Activated CD8-positive, alpha-beta T cell treated with anti-CD3 and anti-CD28 coated beads, Interleukin-2, amount 10 ng/mL, durations not matched to agents 7 days and 5 days (primary cell): ENCODE data around the gene GNAQ. TPM values are rescaled to one million over a fixed set of nuclear protein-coding genes. Genes with fewer than 3 reads are reported as not detected.
"Not testable (repeated sequence)": the region's sequence is repeated elsewhere in the genome, so short reads cannot be mapped to it uniquely, and the experiment has no call there.

Source experiments
- ATAC-seq: fragments of 150-1000 bp; cut with Tn5 transposase; one replicate; pipeline ENCODE4 v1.10.0; 2021; ENCODE audit warnings: moderate library complexity
- CTCF ChIA-PET: fragments of 350-600 bp; sonication (Branson Sonifier 250); formaldehyde crosslinking; loops from one replicate; lab custom pipeline; 2021; ENCODE audit warnings: antibody characterized with exemption; lab: Charles Lee
- POLR2A ChIA-PET: fragments of 350-600 bp; sonication (Branson Sonifier 250); formaldehyde crosslinking; loops from one replicate; lab custom pipeline; 2021; ENCODE audit warnings: antibody characterized with exemption; lab: Charles Lee
- DNase-seq: peaks from one replicate; pipeline ENCODE4 v3.0.0-alpha.2; 2020
- H3K27ac Mint-ChIP-seq: one replicate; pipeline ENCODE4 v1.8.0; 2021; ENCODE audit warnings: mild to moderate bottlenecking, mixed read lengths
- H3K27me3 Mint-ChIP-seq: one replicate; pipeline ENCODE4 v1.8.0; 2021; ENCODE audit warnings: low read depth, mixed read lengths
- H3K36me3 Mint-ChIP-seq: one replicate; pipeline ENCODE4 v1.8.0; 2021; ENCODE audit warnings: low read depth, mixed read lengths
- H3K4me1 Mint-ChIP-seq: one replicate; pipeline ENCODE4 v1.8.0; 2021; ENCODE audit warnings: low read depth, mixed read lengths
- H3K4me3 Mint-ChIP-seq: one replicate; pipeline ENCODE4 v1.8.0; 2021; ENCODE audit warnings: mild to moderate bottlenecking, mixed read lengths
- H3K9me3 Mint-ChIP-seq: one replicate; pipeline ENCODE4 v1.8.0; 2022; ENCODE audit warnings: mixed read lengths; ENCODE audit not compliant: insufficient read depth
- total RNA-seq, 2 experiments: library from RNA; stranded (reverse); gene quantifications; one replicate each; pipeline ENCODE4 v1.2.3, GENCODE V29; 2021

The GNAQ gene
- total RNA-seq, 2 experiments from 2014 or later = 29.0 to 29.7 TPM

- CTCF ChIA-PET = interaction anchor here (0.9 kb wide), 1 partner anchor 163 kb away, joined by 3 read pairs; no protein-coding TSS in a partner anchor
- Mint-ChIP-seq H3K27ac (no peak overlapping the region), H3K36me3 (peaks cover 2% of the 10 kb centered on the region), H3K9me3 (no peaks in the 10 kb centered on the region), H3K4me1 (peaks cover 2% of the 10 kb centered on the region), H3K27me3 (no peaks in the 10 kb centered on the region), H3K4me3 (no peak overlapping the region)
- POLR2A ChIA-PET = no interaction called here
- DNase-seq (no peak), ATAC-seq (no peak)
Measured at GRCh38 chr9:77872863-77873262, 158.7 kb downstream of the GNAQ start.

GRCh38 chr9:77872177-77872576 lies 159.4 kb downstream of the GNAQ start:
- Mint-ChIP-seq H3K4me1 (peaks cover 2% of the 10 kb centered on the region), H3K27me3 (no peaks in the 10 kb centered on the region), H3K9me3 (no peaks in the 10 kb centered on the region), H3K36me3 (peaks cover 2% of the 10 kb centered on the region), H3K4me3 (no peak overlapping the region), H3K27ac (no peak overlapping the region)
- ATAC-seq (no peak), DNase-seq (no peak)
- ChIA-PET POLR2A (no interaction called here), CTCF (interaction anchor here (0.9 kb wide), 1 partner anchor 164 kb away, joined by 3 read pairs; no protein-coding TSS in a partner anchor)

GRCh38 chr9:77871483-77871882 lies 160.1 kb downstream of the GNAQ start:
- ATAC-seq (no peak), DNase-seq (no peak)
- Mint-ChIP-seq H3K27ac (no peak overlapping the region), H3K4me1 (peaks cover 2% of the 10 kb centered on the region), H3K27me3 (no peaks in the 10 kb centered on the region), H3K4me3 (no peak overlapping the region), H3K36me3 (peaks cover 2% of the 10 kb centered on the region), H3K9me3 (no peaks in the 10 kb centered on the region)
- ChIA-PET POLR2A (no interaction called here), CTCF (no interaction called here)

GRCh38 chr9:77866878-77867277 lies 164.7 kb downstream of the GNAQ start:
- CTCF ChIA-PET = interaction anchor here (0.7 to 2.8 kb wide), 5 partner anchors 9 to 168 kb away, joined by 3 to 9 read pairs (median 5); no protein-coding TSS in a partner anchor
- no peak overlapping the region for H3K27ac Mint-ChIP-seq
- peaks cover 14% of the 10 kb centered on the region for H3K9me3 Mint-ChIP-seq
- no peaks in the 10 kb centered on the region for H3K27me3 Mint-ChIP-seq
- H3K36me3 Mint-ChIP-seq = peaks cover 30% of the 10 kb centered on the region
- peaks cover 6% of the 10 kb centered on the region for H3K4me1 Mint-ChIP-seq
- ATAC-seq (no peak), DNase-seq (no peak)
- H3K4me3 Mint-ChIP-seq = no peak overlapping the region
- POLR2A ChIA-PET = no interaction called here

GRCh38 chr9:77865385-77866047 lies 166.1 kb downstream of the GNAQ start:
- DNase-seq = no peak
- POLR2A ChIA-PET = interaction anchor here (1.2 kb wide), 1 partner anchor 10 kb away, joined by 3 read pairs; no protein-coding TSS in a partner anchor

GRCh38 chr9:77864211-77864889 lies 167.3 kb downstream of the GNAQ start:
- H3K4me1 Mint-ChIP-seq = peaks cover 4% of the 10 kb centered on the region
- CTCF ChIA-PET = interaction anchor here (0.7 to 2.8 kb wide), 3 partner anchors 32 to 171 kb away, joined by 3 to 9 read pairs (median 8); no protein-coding TSS in a partner anchor
- H3K27ac Mint-ChIP-seq = no peak overlapping the region
- POLR2A ChIA-PET = no interaction called here
- peaks cover 37% of the 10 kb centered on the region for H3K36me3 Mint-ChIP-seq
- ATAC-seq (no peak), DNase-seq (no peak)
- H3K4me3 Mint-ChIP-seq = no peak overlapping the region
- H3K9me3 Mint-ChIP-seq = peaks cover 14% of the 10 kb centered on the region
- no peaks in the 10 kb centered on the region for H3K27me3 Mint-ChIP-seq

More at GRCh38 chr9:77865385-77866047, 166.1 kb downstream of the GNAQ start:
- H3K9me3 Mint-ChIP-seq = peaks cover 14% of the 10 kb centered on the region
- no peak overlapping the region for H3K27ac Mint-ChIP-seq
- CTCF ChIA-PET = interaction anchor here (0.7 to 2.8 kb wide), 6 partner anchors 14 to 170 kb away, joined by 3 to 9 read pairs (median 4); no protein-coding TSS in a partner anchor
- ATAC-seq = no peak
- H3K36me3 Mint-ChIP-seq = peaks cover 37% of the 10 kb centered on the region
- peaks cover 4% of the 10 kb centered on the region for H3K4me1 Mint-ChIP-seq
- no peak overlapping the region for H3K4me3 Mint-ChIP-seq
- no peaks in the 10 kb centered on the region for H3K27me3 Mint-ChIP-seq

- not testable (repeated sequence) for H3K27me3 Mint-ChIP-seq
Measured at GRCh38 chr9:77863638-77864037, 168.0 kb downstream of the GNAQ start.

GRCh38 chr9:77860953-77861352 lies 170.7 kb downstream of the GNAQ start:
- CTCF ChIA-PET, DNase-seq, H3K27ac Mint-ChIP-seq, POLR2A ChIA-PET, H3K27me3 Mint-ChIP-seq, H3K4me3 Mint-ChIP-seq, ATAC-seq, H3K4me1 Mint-ChIP-seq: not testable (repeated sequence)
- Mint-ChIP-seq H3K9me3 (peaks cover 14% of the 10 kb centered on the region), H3K36me3 (peaks cover 37% of the 10 kb centered on the region)

More at GRCh38 chr9:77863638-77864037, 168.0 kb downstream of the GNAQ start:
- ATAC-seq, H3K4me3 Mint-ChIP-seq, DNase-seq, H3K27ac Mint-ChIP-seq, H3K4me1 Mint-ChIP-seq: not testable (repeated sequence)
- peaks cover 14% of the 10 kb centered on the region for H3K9me3 Mint-ChIP-seq
- CTCF ChIA-PET = interaction anchor here (0.7 kb wide), 1 partner anchor 88 kb away, joined by 3 read pairs; no protein-coding TSS in a partner anchor
- POLR2A ChIA-PET = interaction anchor here (0.6 kb wide), 1 partner anchor 268 kb away, joined by 4 read pairs; no protein-coding TSS in a partner anchor
- H3K36me3 Mint-ChIP-seq = peaks cover 37% of the 10 kb centered on the region

- DNase-seq (no peak), ATAC-seq (no peak)
- H3K4me1 Mint-ChIP-seq = peaks cover 10% of the 10 kb centered on the region
- H3K27me3 Mint-ChIP-seq = no peaks in the 10 kb centered on the region
- no peaks in the 10 kb centered on the region for H3K9me3 Mint-ChIP-seq
- ChIA-PET CTCF (interaction anchor here (0.8 to 2.2 kb wide), 2 partner anchors 16 kb away, joined by 3 to 8 read pairs; no protein-coding TSS in a partner anchor), POLR2A (no interaction called here)
- no peak overlapping the region for H3K27ac Mint-ChIP-seq
- no peak overlapping the region for H3K4me3 Mint-ChIP-seq
- H3K36me3 Mint-ChIP-seq = peaks cover 10% of the 10 kb centered on the region
Measured at GRCh38 chr9:77857513-77858259, 173.9 kb downstream of the GNAQ start.

GRCh38 chr9:77856615-77857014 lies 175.0 kb downstream of the GNAQ start:
- peaks cover 12% of the 10 kb centered on the region for H3K4me1 Mint-ChIP-seq
- CTCF ChIA-PET = interaction anchor here (0.8 to 1.2 kb wide), 2 partner anchors 15 to 265 kb away, joined by 3 read pairs; no protein-coding TSS in a partner anchor

GRCh38 chr9:77854916-77855311 lies 176.7 kb downstream of the GNAQ start:
- H3K27ac Mint-ChIP-seq = no peak overlapping the region
- H3K27me3 Mint-ChIP-seq = no peaks in the 10 kb centered on the region
- no peak for ATAC-seq
- ChIA-PET CTCF (interaction anchor here (1.3 to 1.7 kb wide), 2 partner anchors 13 to 42 kb away, joined by 5 to 7 read pairs; no protein-coding TSS in a partner anchor), POLR2A (no interaction called here)
- no peak for DNase-seq
- no peaks in the 10 kb centered on the region for H3K36me3 Mint-ChIP-seq
- H3K4me1 Mint-ChIP-seq = peaks cover 12% of the 10 kb centered on the region
- H3K9me3 Mint-ChIP-seq = no peaks in the 10 kb centered on the region
- no peak overlapping the region for H3K4me3 Mint-ChIP-seq

More at GRCh38 chr9:77856615-77857014, 175.0 kb downstream of the GNAQ start:
- Mint-ChIP-seq H3K27me3 (no peaks in the 10 kb centered on the region), H3K4me3 (no peak overlapping the region), H3K36me3 (peaks cover 6% of the 10 kb centered on the region), H3K9me3 (no peaks in the 10 kb centered on the region), H3K27ac (no peak overlapping the region)
- no peak for DNase-seq
- POLR2A ChIA-PET = no interaction called here
- no peak for ATAC-seq
